Stimulated activated CD4-positive, alpha-beta T cell treated with anti-CD3 and anti-CD28 coated beads, Interleukin-15, amount 100 ng/mL, for 48 hours (primary cell): Measurements from ENCODE around the gene RIPK4.
"Not testable (repeated sequence)": the region's sequence is repeated elsewhere in the genome, so short reads cannot be mapped to it uniquely, and the experiment has no call there.

Experiments
- DNase-seq, 2 donors: peaks; one replicate each; pipeline ENCODE4 v3.0.0-alpha.2; 2020; ENCODE audit warnings: low read depth in 2 of 2

The RIPK4 gene

DNA sequence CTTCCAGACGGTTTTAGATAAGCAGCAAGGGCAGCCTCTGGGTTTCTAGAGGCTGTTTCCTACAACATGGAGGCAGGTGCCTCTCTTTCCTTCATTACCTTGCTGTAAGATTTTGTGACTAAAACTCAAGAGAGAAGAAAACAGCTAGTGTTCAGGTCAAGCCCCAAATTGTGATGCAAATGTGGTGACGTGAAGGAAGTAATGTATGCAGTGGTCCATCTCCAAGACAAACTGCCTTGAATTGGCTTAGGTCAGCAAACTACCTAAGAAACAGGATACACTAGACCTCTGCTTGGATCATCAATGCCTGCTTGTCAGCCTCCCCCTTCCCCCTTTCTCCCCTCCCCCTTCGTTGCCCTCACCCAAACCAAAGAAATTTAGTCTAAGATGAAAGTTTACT is 28.9 kb upstream of the RIPK4 start:
- no peak for DNase-seq

GRCh38 chr21:41794600-41794999 is 27.7 kb upstream of the RIPK4 start:
- no peak for DNase-seq

DNA sequence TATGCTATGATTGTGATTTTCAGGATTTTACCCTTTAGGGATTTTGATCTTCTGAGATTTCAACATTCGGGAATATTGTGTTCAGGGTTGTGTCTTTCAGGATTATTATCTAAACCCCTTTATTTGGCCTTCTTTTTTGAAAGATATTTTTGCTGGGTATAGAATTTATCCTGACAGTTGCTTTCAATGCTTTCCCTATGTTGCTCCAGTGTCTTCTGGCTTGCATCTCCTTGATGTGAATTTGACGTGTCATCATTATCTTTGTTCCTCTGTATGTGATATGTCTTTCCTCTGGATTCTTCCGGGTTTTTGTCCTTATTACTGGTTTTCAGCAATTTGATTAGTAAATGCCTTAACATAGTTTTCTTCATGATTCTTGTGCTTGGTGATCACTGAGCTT is 25.9 kb upstream of the RIPK4 start:
- DNase-seq, result no peak

DNA sequence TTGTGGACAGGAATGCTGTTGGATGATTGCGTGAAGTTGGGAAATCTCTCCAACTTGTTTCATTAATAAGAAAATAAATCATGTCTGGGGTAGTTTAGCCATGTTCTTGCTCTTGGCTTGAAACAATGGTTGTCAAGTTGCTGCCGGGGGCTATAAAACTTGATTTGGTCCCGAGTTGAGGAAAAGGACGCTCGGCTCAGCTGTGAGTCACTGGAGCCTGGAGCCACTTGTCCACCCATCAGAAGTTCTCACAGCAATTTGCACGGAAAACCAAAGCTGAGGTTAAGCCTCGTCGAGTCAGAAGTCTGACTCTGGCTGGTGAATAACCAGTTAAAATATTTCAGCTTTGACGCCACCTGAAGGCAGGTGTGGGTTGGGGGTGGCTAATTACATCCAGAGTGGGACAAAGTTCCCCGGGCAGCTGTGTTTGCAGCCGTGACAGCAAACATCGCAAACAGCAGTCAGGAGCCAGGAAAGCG is 19.7 kb upstream of the RIPK4 start:
- DNase-seq, result no peak

DNA sequence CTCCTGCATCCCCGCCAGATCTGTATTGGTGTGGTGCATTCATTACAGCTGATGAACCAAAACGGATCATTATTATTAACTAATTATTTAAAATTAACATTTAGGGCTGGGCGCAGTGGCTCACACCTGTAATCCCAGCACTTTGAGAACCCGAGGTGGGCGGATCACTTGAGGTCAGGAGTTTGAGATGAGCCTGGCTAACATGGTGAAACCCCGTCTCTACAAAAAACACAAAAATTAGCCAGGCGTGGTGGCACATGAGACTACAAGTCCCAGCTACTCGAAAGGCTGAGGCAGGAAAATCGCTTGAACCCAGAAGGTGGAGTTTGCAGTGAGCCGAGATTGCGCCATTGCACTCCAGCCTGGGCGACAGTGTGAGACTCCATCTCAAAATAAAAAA is 18.4 kb upstream of the RIPK4 start:
- DNase-seq, result not testable (repeated sequence)

DNA sequence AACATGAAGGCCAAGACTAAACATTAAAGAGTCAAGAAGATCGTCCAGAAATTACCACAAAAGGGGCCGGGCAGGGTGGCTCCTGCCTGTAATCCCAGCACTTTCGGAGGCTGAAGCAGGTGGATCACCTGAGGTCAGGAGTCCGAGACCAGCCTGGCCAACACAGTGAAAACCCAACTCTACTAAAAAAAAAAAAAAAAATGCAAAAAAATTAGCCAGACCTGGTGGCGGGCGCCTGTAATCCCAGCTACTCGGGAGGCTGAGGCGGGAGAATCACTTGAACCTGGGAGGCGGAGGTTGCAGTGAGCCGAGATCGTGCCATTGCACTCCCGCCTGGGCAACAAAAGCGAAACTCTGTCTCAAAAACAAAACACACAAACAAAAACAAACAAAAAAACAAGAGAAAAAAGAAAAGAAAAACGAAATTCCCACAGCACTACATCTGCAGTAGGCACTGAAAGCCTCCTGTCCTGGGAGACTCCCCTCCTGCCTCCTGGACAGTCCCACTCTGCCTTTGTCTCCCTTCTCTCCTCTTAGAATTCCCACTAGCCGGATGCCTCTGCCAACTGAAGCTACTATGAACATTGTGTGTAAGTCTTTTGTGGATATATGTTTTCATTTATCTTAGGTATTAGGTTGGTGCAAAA is 17.7 kb upstream of the RIPK4 start:
- DNase-seq, result no peak

DNA sequence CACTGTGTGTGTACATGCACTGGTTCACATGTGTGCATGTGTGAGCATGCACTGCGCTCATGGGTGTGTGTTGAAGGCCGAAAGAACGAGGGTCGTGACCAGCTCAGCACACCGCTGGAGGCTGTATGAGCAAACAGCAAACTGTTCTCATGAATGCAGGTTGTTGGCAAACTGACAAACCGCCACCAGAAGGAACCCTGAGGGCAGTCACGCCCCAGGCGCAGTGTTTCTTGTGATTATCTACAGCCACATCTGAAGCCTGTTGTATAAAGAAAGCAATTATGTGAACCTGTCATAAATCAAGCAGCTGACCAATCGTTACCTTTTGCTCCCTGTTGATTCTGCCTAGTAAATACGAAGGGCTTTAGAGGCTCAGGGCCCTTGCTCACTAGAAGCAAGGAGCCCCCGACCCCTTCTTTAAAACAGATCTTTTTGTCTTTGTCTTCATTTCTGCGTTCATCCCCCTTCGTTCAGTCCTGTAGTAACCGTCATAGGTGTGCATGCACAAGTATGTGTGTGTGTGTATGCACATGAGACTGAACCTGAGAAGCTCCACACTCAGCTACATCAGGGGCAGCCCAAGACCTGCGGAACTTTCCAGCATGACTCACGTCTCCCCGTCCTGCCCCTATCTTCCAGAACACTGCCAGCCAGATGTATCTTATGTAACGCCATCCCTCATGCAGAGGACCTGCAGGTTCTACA is 16.8 kb upstream of the RIPK4 start:
- no peak for DNase-seq

DNA sequence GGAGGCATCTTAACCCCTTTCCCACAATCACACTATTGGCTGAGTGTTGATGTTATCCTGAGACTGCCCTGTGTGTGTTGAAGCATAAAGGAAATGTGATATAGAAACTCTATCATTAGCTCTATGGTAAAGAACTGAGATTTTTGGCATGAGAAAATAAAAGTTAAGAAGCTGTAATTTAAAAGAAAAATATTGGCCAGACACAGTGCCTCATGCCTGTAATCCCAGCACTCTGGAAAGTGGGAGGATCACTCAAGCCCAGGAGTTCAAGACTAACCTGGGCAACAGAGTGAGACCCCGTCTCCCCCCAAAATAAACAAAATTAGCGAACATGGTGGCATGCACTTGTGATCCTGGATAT is 14.2 kb upstream of the RIPK4 start:
- DNase-seq, result no peak

DNA sequence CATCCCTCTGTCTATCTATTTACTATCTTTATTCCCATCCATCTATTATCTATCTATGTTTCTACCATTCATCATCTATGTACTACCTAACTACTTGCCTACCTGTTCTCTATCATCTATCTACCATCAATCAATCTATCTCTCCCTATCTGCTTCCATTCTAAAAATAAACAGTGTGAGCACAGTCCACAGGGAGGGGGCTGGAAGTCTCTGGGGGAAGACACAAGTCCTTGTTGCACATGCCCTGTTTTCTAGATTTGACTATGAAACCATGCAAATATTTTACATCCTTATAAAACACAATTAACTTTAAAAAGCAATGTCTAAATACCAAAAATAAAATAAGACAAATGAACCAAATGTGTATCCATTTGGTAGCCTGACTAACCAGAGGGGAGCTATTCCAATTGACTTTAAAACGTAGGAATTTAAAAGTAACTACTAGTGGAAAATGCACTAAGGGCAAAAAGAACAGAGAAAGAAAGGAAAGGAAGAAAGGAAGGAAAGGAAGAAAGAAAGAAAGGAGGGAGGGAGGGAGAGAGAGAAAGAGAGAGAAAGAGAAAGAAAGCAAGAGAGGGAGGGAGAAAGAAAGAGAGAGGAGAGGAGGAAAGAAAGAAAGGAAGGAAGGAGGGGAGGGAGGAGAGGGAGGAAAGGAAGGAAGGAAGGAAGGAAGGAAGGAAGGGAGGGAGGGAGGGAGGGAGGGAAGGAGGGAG is 13.6 kb upstream of the RIPK4 start:
- no peak for DNase-seq

- DNase-seq, result no peak
Observed at GRCh38 chr21:41779659-41780058, 12.8 kb upstream of the RIPK4 start.

- DNase-seq, result no peak
Observed at GRCh38 chr21:41778930-41779600, 12.2 kb upstream of the RIPK4 start.

DNA sequence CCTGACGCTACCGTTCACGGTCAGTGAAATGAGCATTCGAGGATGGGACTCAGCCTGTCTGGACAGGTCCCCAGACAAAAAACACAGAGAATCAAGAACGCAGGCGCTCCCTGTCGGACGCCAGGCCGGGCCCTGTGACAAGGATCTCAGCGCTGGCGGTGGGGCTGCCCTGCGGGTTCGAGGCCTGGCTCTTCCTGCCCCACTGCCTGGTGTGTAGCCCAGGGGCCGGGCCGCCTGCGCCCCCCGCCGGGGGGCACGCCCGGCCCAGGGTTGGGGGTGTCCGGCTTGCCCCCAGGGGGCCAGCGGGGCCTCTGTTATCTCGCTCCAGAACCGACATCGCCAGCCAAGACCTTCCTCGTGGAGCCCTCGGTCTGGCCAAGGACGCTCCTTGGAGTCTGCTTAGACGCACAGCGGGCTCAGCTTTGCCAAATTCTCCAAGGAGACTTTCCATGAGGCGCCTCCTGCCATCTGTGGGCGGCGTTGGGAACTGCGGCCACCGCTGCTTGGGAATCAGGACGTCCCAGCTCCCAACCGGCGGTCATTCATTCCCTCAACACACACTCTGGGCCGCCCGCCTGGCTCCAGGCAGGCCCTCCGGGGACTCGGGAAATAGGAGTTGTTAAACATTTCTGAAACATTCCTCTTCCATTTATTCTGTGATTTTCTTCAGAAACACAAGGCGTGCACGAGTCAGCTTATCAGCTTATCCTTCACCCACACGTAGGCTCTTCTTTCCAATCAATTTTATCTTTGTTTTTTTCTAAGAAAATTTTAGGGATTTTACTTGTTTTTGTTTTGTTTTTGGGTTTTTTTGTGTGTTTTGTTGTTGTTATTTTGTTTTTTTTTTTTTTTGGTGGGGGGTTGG is 11.3 kb upstream of the RIPK4 start:
- DNase-seq, result no peak

DNA sequence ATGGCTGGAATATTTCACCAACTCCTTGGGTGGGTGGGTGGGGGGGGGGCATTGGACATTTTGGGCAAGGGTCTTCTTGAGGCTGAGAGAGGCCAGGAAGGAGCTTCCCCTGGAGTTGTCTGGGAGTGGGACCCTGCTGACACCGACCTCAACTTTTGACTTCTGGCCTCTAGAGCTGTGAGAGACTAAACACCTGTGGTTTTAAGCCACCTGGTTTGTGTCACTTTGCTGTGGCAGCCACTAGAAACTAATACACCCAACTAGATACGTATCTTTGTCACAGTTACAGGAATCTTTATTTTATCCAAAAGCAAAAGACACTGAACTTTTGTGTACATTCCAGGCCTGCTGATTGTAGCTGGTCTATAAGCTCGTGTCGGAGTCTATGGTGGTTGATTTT is 9.9 kb upstream of the RIPK4 start:
- DNase-seq, result no peak

DNA sequence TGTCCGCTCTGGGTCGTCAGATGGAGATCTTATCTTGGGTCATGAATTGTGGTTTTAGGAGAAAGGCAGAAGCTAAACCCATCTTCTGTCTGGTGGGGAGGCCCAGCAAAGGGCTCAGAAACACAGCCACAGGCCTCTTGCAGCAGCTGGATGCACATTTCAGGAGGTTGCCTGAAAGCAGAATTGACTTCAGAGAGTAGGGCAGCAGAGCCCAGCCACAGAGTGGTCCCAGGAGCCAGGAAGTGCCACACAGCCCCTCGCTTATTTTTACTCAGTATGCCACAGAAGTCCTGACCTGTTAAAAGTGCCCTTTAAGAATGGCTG is 8.3 kb upstream of the RIPK4 start:
- DNase-seq, result no peak

- no peak for DNase-seq
Observed at GRCh38 chr21:41774467-41775148, 7.8 kb upstream of the RIPK4 start.

- DNase-seq, result no peak
Observed at GRCh38 chr21:41772351-41773080, 5.7 kb upstream of the RIPK4 start.

GRCh38 chr21:41771625-41771945 is 4.7 kb upstream of the RIPK4 start:
- DNase-seq, result no peak

DNA sequence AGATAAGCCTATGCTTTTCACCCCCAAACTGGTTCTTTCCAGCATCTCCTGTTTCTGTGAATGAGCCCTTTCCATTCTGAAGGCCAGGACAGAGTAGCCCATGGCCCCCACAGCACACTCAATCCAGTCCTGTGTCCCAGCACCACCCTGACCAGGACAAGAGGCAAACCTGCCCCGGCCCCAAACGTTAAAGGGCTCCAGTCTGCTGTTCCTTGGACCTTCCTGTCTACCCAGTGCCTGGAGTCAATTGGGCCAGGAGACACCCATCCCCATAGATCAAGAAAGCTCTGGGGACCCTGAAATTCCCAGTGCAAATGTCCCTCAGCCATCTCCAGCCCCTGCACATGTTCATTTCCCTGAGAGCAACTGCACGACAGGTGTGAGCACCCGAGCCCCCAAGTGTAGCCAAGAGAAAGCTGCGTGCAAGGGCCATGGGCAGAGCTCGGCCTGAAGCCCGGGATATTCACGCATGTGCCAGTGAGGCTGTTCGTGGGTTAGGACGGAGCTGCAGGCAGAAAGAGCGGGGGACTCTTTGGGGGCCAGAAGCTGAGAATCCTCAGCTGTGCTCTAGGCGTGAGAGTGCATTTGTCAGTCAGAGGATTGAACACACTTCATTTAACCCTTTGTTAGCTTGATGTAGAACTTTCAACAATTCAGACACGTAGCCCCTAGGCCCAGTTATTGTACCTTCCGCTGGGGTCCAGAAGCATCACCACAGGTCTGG is 4.2 kb upstream of the RIPK4 start:
- DNase-seq, result no peak

DNA sequence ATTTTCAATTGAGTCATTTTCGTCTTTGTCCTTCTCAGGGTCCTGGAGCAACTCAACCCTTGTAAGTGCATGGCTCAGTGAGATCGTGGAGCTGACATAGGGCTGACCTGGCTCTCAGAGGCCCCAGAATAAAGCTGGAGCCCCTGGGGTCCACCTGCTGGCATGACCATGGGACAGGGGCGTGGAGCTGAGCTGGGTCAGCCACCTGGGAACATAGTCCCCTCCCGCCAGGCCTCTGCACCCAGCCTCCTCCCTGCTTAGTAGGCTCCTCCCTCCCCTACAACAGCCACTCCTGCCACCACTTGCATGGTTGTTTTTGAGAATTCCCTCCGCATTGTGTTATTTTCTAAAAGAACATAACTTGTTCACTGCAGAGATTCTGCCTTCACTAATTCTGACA is 3.1 kb upstream of the RIPK4 start:
- DNase-seq, result no peak

DNA sequence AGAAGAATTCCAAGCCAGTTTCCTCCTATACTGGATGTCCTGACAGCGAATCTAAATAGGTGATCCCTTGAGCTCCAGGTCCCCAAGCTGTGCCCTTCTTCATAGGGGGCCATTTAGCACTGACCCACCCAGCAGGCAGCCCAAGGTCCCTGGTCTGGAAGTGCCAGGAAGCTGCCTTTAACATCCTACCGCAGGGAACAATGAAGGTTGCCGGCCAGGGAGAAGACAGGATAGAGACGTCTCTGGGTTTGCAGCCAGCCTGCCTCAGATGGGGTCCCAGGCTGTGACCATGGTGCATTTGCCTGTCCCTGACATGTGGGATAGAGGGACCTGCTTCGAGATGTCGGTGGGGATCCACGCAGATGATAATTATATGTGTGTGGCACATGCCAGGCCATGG is 2.7 kb upstream of the RIPK4 start:
- DNase-seq, result no peak
